H1 (cell line): ENCODE results near the gene RFX3. TPM values are rescaled to one million over a fixed set of nuclear protein-coding genes. Genes with fewer than 3 reads are reported as not detected.

Experiments used
- CTCF ChIA-PET: fragments of 300-600 bp; sonication (Branson Sonifier 250); formaldehyde crosslinking; loops from one replicate; lab custom pipeline; 2021; ENCODE audit not compliant: partially characterized antibody; lab: Charles Lee
- POLR2A ChIA-PET: fragments of 300-600 bp; sonication (Branson Sonifier 250); formaldehyde crosslinking; loops from one replicate; lab custom pipeline; 2021; ENCODE audit warnings: inconsistent platforms; ENCODE audit not compliant: partially characterized antibody; lab: Charles Lee
- DNase-seq, 2 experiments: peaks; one replicate each; pipeline versions ENCODE4 v3.0.0 to v3.0.0-alpha.2; 2010 to 2022; ENCODE audit warnings: low spot score in 2 of 2, low read depth in 1 of 2, mixed read lengths in 1 of 2
- FAIRE-seq: peaks from 2 replicates; lab custom pipeline; 2011; peaks lifted over from hg19 to GRCh38; lab: Jason Lieb, UNC
- H2AFZ ChIP-seq: 2 replicates; pipeline ENCODE4 v1.8.1; 2012; ENCODE audit warnings: low read length, inconsistent platforms
- H2AK5ac ChIP-seq: 2 replicates; pipeline ENCODE4 v1.6.1; 2013; ENCODE audit warnings: low read depth, low read length
- H2BK120ac ChIP-seq: replicated peaks from 2 replicates; pipeline ENCODE3; 2013; ENCODE audit warnings: low read depth, low read length, inconsistent platforms
- H2BK12ac ChIP-seq: 2 replicates; pipeline ENCODE4 v1.6.1; 2013; ENCODE audit warnings: low read depth, low read length
- H2BK15ac ChIP-seq: 2 replicates; pipeline ENCODE4 v1.6.1; 2013; ENCODE audit warnings: low read length
- H2BK20ac ChIP-seq: 2 replicates; pipeline ENCODE4 v1.6.1; 2013; ENCODE audit warnings: low read length
- H2BK5ac ChIP-seq: 2 replicates; pipeline ENCODE4 v1.6.1; 2013; ENCODE audit warnings: low read depth, low read length
- H3K14ac ChIP-seq: 2 replicates; pipeline ENCODE4 v1.6.1; 2013; ENCODE audit warnings: inconsistent platforms; ENCODE audit not compliant: insufficient read length
- H3K18ac ChIP-seq: 2 replicates; pipeline ENCODE4 v1.6.1; 2013; ENCODE audit warnings: low read length; ENCODE audit errors: extremely low read depth
- H3K23ac ChIP-seq: 2 replicates; pipeline ENCODE4 v1.6.1; 2013; ENCODE audit warnings: inconsistent platforms; ENCODE audit not compliant: insufficient read length
- H3K23me2 ChIP-seq: 2 replicates; pipeline ENCODE4 v1.6.1; 2013; ENCODE audit warnings: low read depth, low read length
- H3K27ac ChIP-seq: 2 replicates; pipeline ENCODE4 v1.6.1; 2011; ENCODE audit warnings: low read depth, low read length, inconsistent platforms
- H3K27me3 ChIP-seq, 4 experiments: replicated peaks in 1 of 4; 1 replicate in 1 of 4; 2 replicates in 3 of 4; pipeline versions ENCODE4 v1.6.1 to v1.8.1; 2011 to 2013; ENCODE audit warnings: low read length in 3 of 4, mild to moderate bottlenecking in 3 of 4, inconsistent platforms in 2 of 4, mixed read lengths in 2 of 4, moderate library complexity in 1 of 4; ENCODE audit not compliant: control insufficient read depth in 3 of 4, insufficient read depth in 3 of 4; ENCODE audit errors: extremely low read depth in 1 of 4
- H3K36me3 ChIP-seq, 4 experiments: 2 replicates each; pipeline versions ENCODE4 v1.6.1 to v1.8.1; 2011 to 2013; ENCODE audit warnings: mild to moderate bottlenecking in 4 of 4, low read length in 3 of 4, moderate library complexity in 2 of 4, control low read depth in 1 of 4, inconsistent platforms in 1 of 4; ENCODE audit not compliant: insufficient read depth in 4 of 4, control insufficient read depth in 2 of 4
- H3K4ac ChIP-seq: replicated peaks from 2 replicates; pipeline ENCODE3; 2013; ENCODE audit warnings: low read length, low read depth, mixed read lengths, inconsistent platforms; ENCODE audit not compliant: insufficient read length
- H3K4me1 ChIP-seq, 4 experiments: replicated peaks in 1 of 4; 1 replicate in 1 of 4; 2 replicates in 3 of 4; pipeline versions ENCODE4 v1.6.1 to v1.8.1; 2011 to 2013; ENCODE audit warnings: low read length in 3 of 4, inconsistent platforms in 2 of 4, mixed read lengths in 1 of 4; ENCODE audit not compliant: insufficient read depth in 4 of 4, control insufficient read depth in 3 of 4
- H3K4me2 ChIP-seq, 2 experiments: 2 replicates each; pipeline versions ENCODE4 v1.6.1 to v1.8.1; 2011 to 2013; ENCODE audit warnings: low read depth in 2 of 2, low read length in 2 of 2, control low read depth in 1 of 2, inconsistent platforms in 1 of 2, mild to moderate bottlenecking in 1 of 2; ENCODE audit not compliant: insufficient read depth in 1 of 2
- H3K4me3 ChIP-seq, 4 experiments: fragments of 200-600, 300-600 bp in 1 of 4; sonication (generic), shearing (Covaris generic), sonication (Bioruptor Twin) in 1 of 4; 2 replicates each; pipeline versions ENCODE4 v1.5.1 to v1.8.1; 2011 to 2016; ENCODE audit warnings: low read length in 4 of 4, low read depth in 3 of 4, control low read depth in 2 of 4, inconsistent platforms in 2 of 4, mild to moderate bottlenecking in 2 of 4, mixed read lengths in 1 of 4, moderate library complexity in 1 of 4; ENCODE audit not compliant: insufficient read depth in 2 of 4; ENCODE audit errors: extremely low read depth in 1 of 4
- H3K56ac ChIP-seq: replicated peaks from 2 replicates; pipeline ENCODE3; 2013; ENCODE audit warnings: low read depth, mild to moderate bottlenecking, mixed read lengths, low read length, inconsistent platforms; ENCODE audit not compliant: insufficient read length
- H3K79me1 ChIP-seq: 2 replicates; pipeline ENCODE4 v1.6.1; 2013; ENCODE audit warnings: low read depth, low read length, control low read depth
- H3K79me2 ChIP-seq, 2 experiments: 2 replicates each; pipeline versions ENCODE4 v1.6.1 to v1.8.1; 2012 to 2013; ENCODE audit warnings: low read length in 2 of 2, mild to moderate bottlenecking in 2 of 2, inconsistent platforms in 1 of 2; ENCODE audit not compliant: insufficient read depth in 2 of 2, control insufficient read depth in 1 of 2
- H3K9ac ChIP-seq, 4 experiments: replicated peaks in 1 of 4; 1 replicate in 1 of 4; 2 replicates in 3 of 4; pipeline versions ENCODE4 v1.6.1 to v1.8.1; 2011 to 2013; ENCODE audit warnings: low read depth in 3 of 4, low read length in 3 of 4, control low read depth in 2 of 4, mild to moderate bottlenecking in 2 of 4, moderate library complexity in 2 of 4, inconsistent platforms in 1 of 4; ENCODE audit errors: extremely low read depth in 1 of 4
- H3K9me3 ChIP-seq, 2 experiments: 2 replicates each; pipeline versions ENCODE4 v1.6.1 to v1.8.1; 2012 to 2013; ENCODE audit warnings: mild to moderate bottlenecking in 2 of 2, moderate library complexity in 2 of 2, control low read depth in 1 of 2, inconsistent platforms in 1 of 2, low read depth in 1 of 2, low read length in 1 of 2, mixed read lengths in 1 of 2; ENCODE audit not compliant: insufficient read depth in 2 of 2
- H4K20me1 ChIP-seq, 2 experiments: replicated peaks in 1 of 2; 2 replicates each; pipeline versions ENCODE3 to v1.8.1; 2011 to 2013; ENCODE audit warnings: inconsistent platforms in 2 of 2, low read length in 2 of 2, mild to moderate bottlenecking in 1 of 2; ENCODE audit not compliant: insufficient read depth in 2 of 2, control insufficient read depth in 1 of 2
- H4K5ac ChIP-seq: 2 replicates; pipeline ENCODE4 v1.6.1; 2013; ENCODE audit warnings: low read length, low read depth, mixed read lengths, inconsistent platforms; ENCODE audit not compliant: insufficient read length
- H4K8ac ChIP-seq: 2 replicates; pipeline ENCODE4 v1.8.0; 2013; ENCODE audit warnings: mild to moderate bottlenecking, moderate library complexity, low read length, inconsistent platforms; ENCODE audit not compliant: insufficient read depth; ENCODE audit errors: extremely low read depth
- H4K91ac ChIP-seq: replicated peaks from 2 replicates; pipeline ENCODE3; 2013; ENCODE audit warnings: low read length, mixed read lengths, inconsistent platforms; ENCODE audit not compliant: insufficient read length
- ASH2L ChIP-seq: fragments of 200-600, 300-600 bp; sonication (generic); IDR thresholded peaks from one replicate; pipeline ENCODE4 v1.7.1; 2017; ENCODE audit warnings: low read length
- BACH1 ChIP-seq: IDR thresholded peaks from 2 replicates; pipeline ENCODE4 v1.6.1; 2012; ENCODE audit warnings: low read length, improper control_type of control experiment
- BRCA1 ChIP-seq: IDR thresholded peaks from 2 replicates; pipeline ENCODE4 v1.6.1; 2012; ENCODE audit warnings: low read depth, low read length, improper control_type of control experiment
- CREB1 ChIP-seq: IDR thresholded peaks from 2 replicates; pipeline ENCODE4 v1.6.1; 2012; ENCODE audit warnings: inconsistent platforms
- HDAC6 ChIP-seq: IDR thresholded peaks from one replicate; pipeline ENCODE4 v1.7.1; 2012; ENCODE audit warnings: low read depth, mild to moderate bottlenecking, inconsistent platforms, low read length, moderate library complexity
- JUND ChIP-seq: IDR thresholded peaks from 2 replicates; pipeline ENCODE4 v1.6.1; 2011; ENCODE audit warnings: mild to moderate bottlenecking, improper control_type of control experiment, low read length
- KDM5A ChIP-seq: fragments of 200-600 bp; IDR thresholded peaks from 2 replicates; pipeline ENCODE4 v1.7.1; 2012; ENCODE audit warnings: mild to moderate bottlenecking, low read length, inconsistent platforms, mixed read lengths
- RAD21 ChIP-seq, 2 experiments: IDR thresholded peaks in 1 of 2; conservative IDR thresholded peaks in 1 of 2; 2 replicates each; pipeline ENCODE4 v1.6.1; 2011; ENCODE audit warnings: low read depth in 2 of 2, low read length in 2 of 2, improper control_type of control experiment in 1 of 2, inconsistent platforms in 1 of 2, mild to moderate bottlenecking in 1 of 2, moderate library complexity in 1 of 2
- RNF2 ChIP-seq: fragments of 200-900, 300-1000 bp; sonication (generic); IDR thresholded peaks from 2 replicates; pipeline ENCODE4 v1.7.1; 2016; ENCODE audit warnings: borderline replicate concordance, low read depth, mild to moderate bottlenecking, antibody characterized with exemption, low read length; ENCODE audit not compliant: poor library complexity, severe bottlenecking; ENCODE audit errors: missing control alignments
- SP2 ChIP-seq: IDR thresholded peaks from 2 replicates; pipeline ENCODE4 v1.6.1; 2012; ENCODE audit warnings: mild to moderate bottlenecking, low read length, inconsistent platforms
- SP4 ChIP-seq: IDR thresholded peaks from 2 replicates; pipeline ENCODE4 v1.6.1; 2012; ENCODE audit warnings: low read length, inconsistent platforms
- SRF ChIP-seq: IDR thresholded peaks from 2 replicates; pipeline ENCODE4 v1.6.1; 2011; ENCODE audit warnings: mild to moderate bottlenecking, low read depth, low read length, moderate library complexity
- TAF1 ChIP-seq: IDR thresholded peaks from 2 replicates; pipeline ENCODE4 v1.6.1; 2011; ENCODE audit warnings: mild to moderate bottlenecking, low read depth, low read length
- TCF12 ChIP-seq: IDR thresholded peaks from 2 replicates; pipeline ENCODE4 v1.6.1; 2011; ENCODE audit warnings: low read depth, mild to moderate bottlenecking, low read length
- USF2 ChIP-seq: IDR thresholded peaks from 2 replicates; pipeline ENCODE4 v1.6.1; 2011; ENCODE audit warnings: low read length, improper control_type of control experiment
- WGBS, 2 experiments: shearing (Covaris generic) in 1 of 2; methylation state at CpG; one replicate each; pipeline versions ENCODE4 v1.1.6 to v1.1.7; 2013 to 2015; ENCODE audit warnings: low lambda C conversion rate in 2 of 2, mixed read lengths in 2 of 2, inconsistent platforms in 1 of 2, low coverage in 1 of 2, missing lambda C conversion rate in 1 of 2; ENCODE audit not compliant: insufficient replicate concordance in 2 of 2, insufficient coverage in 1 of 2, insufficient read length in 1 of 2; ENCODE audit errors: extremely low coverage in 1 of 2, missing lambda C conversion rate in 1 of 2; 5-methylcytosine and 5-hydroxymethylcytosine counted together
- polyA plus RNA-seq, 7 experiments: library from polyadenylated mRNA; depleted of rRNA in 3 of 7; stranded (reverse) in 5 of 7; unstranded in 2 of 7; fragments of >200 nt in 5 of 7; fragments of 200-250 nt in 2 of 7; gene quantifications; 1 replicate in 5 of 7; 2 replicates in 1 of 7; 4 replicates in 1 of 7; pipeline versions ENCODE4 v1.2.1 to v1.2.3, GENCODE V29; 2011 to 2013; ENCODE audit warnings: missing spikeins in 2 of 7, mixed read lengths in 2 of 7
- total RNA-seq: library from RNA; stranded (reverse); fragmentation: NEBNext Ultra II Directional; extraction: Animal tissue kit (Norgen Biotek cat#: 25700); gene quantifications from 2 replicates; pipeline ENCODE4 v1.2.1, GENCODE V29; 2021

RFX3 gene
- total and polyA plus RNA-seq, 2 of the 8 experiments (the other 6 are each of a cell fraction or from before 2014, with no cell fraction given), result 4.9 to 22.6 TPM

- Histone ChIP-seq H4K8ac (no peak overlapping the region), H4K20me1 (no peaks in the 10 kb centered on the region), H3K4ac (no peak overlapping the region), H3K4me1 (no peaks in the 10 kb centered on the region), H3K79me2 (no peaks in the 10 kb centered on the region), H3K36me3 (peaks cover 0 to 14% (median 3%) of the 10 kb centered on the region in 4 experiments; a peak in 5 of 8 replicates), H3K27ac (no peak overlapping the region), H3K9ac (no peak overlapping the region), H3K23ac (no peak overlapping the region), H3K23me2 (no peaks in the 10 kb centered on the region), H3K27me3 (no peaks in the 10 kb centered on the region), H2BK5ac (no peak overlapping the region), H3K9me3 (peaks cover 7 to 8% of the 10 kb centered on the region in 2 experiments; a peak in 2 of 4 replicates), H4K5ac (no peak overlapping the region), H2BK20ac (no peak overlapping the region), H3K4me2 (no peak overlapping the region), H2AK5ac (no peak overlapping the region), H2AFZ (no peak overlapping the region), H4K91ac (no peak overlapping the region), H3K56ac (no peak overlapping the region), H2BK12ac (no peak overlapping the region), H3K79me1 (no peaks in the 10 kb centered on the region), H2BK15ac (no peak overlapping the region), H3K14ac (no peak overlapping the region), H3K4me3 (no peak overlapping the region; a peak in 1 of 8 replicates), H3K18ac (no peak overlapping the region), H2BK120ac (no peak overlapping the region)
- CTCF ChIA-PET, result no interaction called here
- WGBS, 2 experiments, result 94% methylated on average over 2 of the region's 2 CpGs; no CpG with 5 or more reads in 1 of the 2 experiments
- TF ChIP-seq BACH1 (no peak), ASH2L (no peak), TCF12 (no peak), RAD21 (IDR thresholded peaks at IDR 0.05 in 1 of 2, conservative IDR thresholded peaks at IDR 0.05 in 1 of 2; ENCODE audit: low read depth in 2 of 2, low read length in 2 of 2) (no peak), JUND (no peak), KDM5A (no peak), BRCA1 (no peak), SP4 (no peak), TAF1 (no peak), RNF2 (no peak), SRF (no peak), SP2 (no peak), USF2 (no peak), CREB1 (no peak), HDAC6 (no peak)
- POLR2A ChIA-PET, result no interaction called here
- FAIRE-seq (no peak), DNase-seq (no peak)
These were observed 134.4 kb downstream of the RFX3 start for GRCh38 chr9:3391414-3391813.
